Pulmonary artery endothelial cell (primary cell): Measurements from ENCODE around the gene ZGLP1. TPM values are rescaled to one million over a fixed set of nuclear protein-coding genes. Genes with fewer than 3 reads are reported as not detected.
"Not testable (repeated sequence)": the region's sequence is repeated elsewhere in the genome, so short reads cannot be mapped to it uniquely, and the experiment has no call there.

ENCODE experiments used
- DNase-seq: peaks from one replicate; pipeline ENCODE4 v3.0.0-alpha.2; 2011; ENCODE audit warnings: low read depth, low spot score
- total RNA-seq: library from RNA; depleted of rRNA; stranded (reverse); fragments of >200 nt; gene quantifications from 2 replicates; pipeline ENCODE4 v1.2.3, GENCODE V29; 2014

The ZGLP1 gene
- total RNA-seq, 1 donor from 2014 or later = 0.26 TPM

GRCh38 chr19:10295305-10295846 lies 14.2 kb downstream of the ZGLP1 start:
- DNase-seq = no peak

GRCh38 chr19:10294368-10294697 lies 15.3 kb downstream of the ZGLP1 start:
- no peak for DNase-seq

DNA sequence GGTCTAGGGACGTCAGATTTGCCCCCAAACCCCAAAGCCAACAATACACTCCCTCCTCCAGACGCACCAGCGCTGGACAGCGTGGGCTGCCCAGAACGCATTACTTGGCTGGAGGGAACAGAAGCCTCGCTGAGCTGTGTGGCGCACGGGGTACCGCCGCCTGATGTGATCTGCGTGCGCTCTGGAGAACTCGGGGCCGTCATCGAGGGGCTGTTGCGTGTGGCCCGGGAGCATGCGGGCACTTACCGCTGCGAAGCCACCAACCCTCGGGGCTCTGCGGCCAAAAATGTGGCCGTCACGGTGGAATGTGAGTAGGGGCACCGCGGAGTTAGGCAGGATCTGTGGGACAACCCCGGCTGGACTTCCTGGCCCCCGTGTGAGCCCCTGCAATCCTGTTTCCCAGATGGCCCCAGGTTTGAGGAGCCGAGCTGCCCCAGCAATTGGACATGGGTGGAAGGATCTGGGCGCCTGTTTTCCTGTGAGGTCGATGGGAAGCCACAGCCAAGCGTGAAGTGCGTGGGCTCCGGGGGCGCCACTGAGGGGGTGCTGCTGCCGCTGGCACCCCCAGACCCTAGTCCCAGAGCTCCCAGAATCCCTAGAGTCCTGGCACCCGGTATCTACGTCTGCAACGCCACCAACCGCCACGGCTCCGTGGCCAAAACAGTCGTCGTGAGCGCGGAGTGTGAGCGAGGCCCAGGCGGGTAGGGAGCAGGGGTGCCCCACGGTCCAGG lies 15.8 kb downstream of the ZGLP1 start:
- no peak for DNase-seq

GRCh38 chr19:10292789-10293636 lies 16.6 kb downstream of the ZGLP1 start:
- no peak for DNase-seq

DNA sequence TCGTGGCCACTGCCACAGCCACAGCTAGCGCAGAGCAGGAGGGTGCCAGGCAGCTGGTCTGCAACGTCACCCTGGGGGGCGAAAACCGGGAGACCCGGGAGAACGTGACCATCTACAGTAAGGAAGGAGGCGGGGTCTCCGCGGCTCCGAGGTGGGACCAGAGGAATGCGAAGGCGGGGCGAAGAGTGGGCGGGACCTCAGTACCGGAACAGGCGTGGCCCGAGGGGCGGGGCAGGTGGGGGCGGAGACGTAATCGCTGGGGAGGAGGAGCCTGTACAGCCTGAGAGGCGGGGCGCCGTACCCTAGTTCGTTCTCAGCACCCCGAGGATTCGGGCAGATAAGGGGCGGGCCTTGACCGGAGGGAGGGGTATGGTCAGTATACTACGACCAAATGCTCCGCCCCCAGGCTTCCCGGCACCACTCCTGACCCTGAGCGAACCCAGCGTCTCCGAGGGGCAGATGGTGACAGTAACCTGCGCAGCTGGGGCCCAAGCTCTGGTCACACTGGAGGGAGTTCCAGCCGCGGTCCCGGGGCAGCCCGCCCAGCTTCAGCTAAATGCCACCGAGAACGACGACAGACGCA lies 17.3 kb downstream of the ZGLP1 start:
- DNase-seq = no peak

DNA sequence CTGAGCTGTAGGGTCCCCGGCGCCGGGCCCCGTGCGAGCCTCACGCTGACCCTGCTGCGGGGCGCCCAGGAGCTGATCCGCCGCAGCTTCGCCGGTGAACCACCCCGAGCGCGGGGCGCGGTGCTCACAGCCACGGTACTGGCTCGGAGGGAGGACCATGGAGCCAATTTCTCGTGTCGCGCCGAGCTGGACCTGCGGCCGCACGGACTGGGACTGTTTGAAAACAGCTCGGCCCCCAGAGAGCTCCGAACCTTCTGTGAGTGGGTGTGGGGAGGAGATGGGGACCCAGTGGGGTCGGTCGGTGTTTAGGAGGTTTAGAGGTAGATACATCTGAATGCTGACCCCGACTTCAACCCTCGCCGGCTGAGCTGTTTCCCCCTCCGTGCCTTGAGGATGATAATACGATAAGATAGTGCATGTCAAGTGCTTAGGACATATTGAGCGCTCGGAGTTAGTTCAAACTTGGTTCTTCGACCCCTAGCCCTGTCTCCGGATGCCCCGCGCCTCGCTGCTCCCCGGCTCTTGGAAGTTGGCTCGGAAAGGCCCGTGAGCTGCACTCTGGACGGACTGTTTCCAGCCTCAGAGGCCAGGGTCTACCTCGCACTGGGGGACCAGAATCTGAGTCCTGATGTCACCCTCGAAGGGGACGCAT lies 17.9 kb downstream of the ZGLP1 start:
- DNase-seq = no peak

GRCh38 chr19:10290876-10291553 lies 18.6 kb downstream of the ZGLP1 start:
- no peak for DNase-seq

DNA sequence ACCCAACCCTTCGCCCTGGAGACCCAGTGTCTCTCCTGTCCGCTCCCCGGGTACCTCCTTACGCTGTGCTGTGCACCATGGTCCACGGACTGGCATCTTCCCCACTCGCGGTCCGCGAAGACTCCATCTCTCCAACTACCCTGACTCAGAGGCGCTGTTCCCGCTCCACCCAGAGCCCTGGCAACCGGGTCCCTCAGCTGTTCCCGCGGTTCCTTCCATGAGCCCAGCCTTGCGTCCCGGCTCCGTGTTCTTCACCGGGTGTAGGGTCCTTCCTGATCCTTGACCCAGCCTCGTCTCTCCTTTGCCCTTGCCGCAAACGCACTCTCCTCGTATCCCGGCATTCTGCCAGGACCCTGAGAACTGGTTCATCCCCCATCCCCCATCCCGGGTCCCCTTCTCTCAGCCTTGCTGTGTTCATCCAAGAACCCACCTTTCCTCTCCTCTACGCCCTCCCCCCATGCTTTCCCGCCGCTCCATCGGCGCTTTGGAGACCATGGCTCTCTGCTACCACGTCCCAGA lies 19.2 kb downstream of the ZGLP1 start:
- no peak for DNase-seq

DNA sequence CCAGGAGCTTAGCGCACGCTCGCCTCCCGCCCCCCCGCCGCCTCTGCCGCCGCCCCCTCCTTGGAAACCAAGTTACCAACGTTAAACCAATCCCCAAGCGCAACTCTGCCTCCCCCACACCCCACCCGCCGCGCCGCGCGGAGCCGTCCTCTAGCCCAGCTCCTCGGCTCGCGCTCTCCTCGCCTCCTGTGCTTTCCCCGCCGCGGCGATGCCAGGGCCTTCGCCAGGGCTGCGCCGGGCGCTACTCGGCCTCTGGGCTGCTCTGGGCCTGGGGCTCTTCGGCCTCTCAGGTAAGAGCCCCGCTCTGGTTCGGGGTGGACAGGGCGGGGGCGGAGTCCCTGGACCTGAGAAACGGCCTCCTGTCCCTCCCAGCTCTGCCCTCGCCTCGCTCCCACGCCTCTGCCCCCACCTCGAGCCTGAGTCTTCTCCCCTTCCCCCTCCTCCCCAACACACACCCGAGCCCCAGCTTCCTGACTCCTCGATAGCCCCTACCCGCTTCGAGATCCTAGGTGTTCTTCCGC lies 19.7 kb downstream of the ZGLP1 start, which contains the start of gene ICAM5:
Gene ICAM5, plus strand, starts transcription at position 117 of the 521 bp plus-strand sequence. Its CDS starts 92 bp downstream, at position 209.
- DNase-seq = no peak

GRCh38 chr19:10289167-10289835 lies 20.3 kb downstream of the ZGLP1 start:
- no peak for DNase-seq

GRCh38 chr19:10288662-10289166 lies 20.9 kb downstream of the ZGLP1 start:
- no peak for DNase-seq

- no peak for DNase-seq
Measured at GRCh38 chr19:10286803-10287737, 22.5 kb downstream of the ZGLP1 start, which contains the start of gene ICAM4. ICAM4 (plus strand) TSS chr19:10286955; CDS start chr19:10287013, 58 bp downstream.

- DNase-seq = no peak
Measured at GRCh38 chr19:10285393-10285792, 24.2 kb downstream of the ZGLP1 start.

DNA sequence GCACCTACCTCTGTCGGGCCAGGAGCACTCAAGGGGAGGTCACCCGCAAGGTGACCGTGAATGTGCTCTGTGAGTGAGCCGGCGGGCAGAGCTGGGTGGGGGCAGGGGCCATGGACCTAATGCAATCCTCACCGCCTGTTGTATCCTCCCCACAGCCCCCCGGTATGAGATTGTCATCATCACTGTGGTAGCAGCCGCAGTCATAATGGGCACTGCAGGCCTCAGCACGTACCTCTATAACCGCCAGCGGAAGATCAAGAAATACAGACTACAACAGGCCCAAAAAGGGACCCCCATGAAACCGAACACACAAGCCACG lies 24.7 kb downstream of the ZGLP1 start:
- DNase-seq = no peak

GRCh38 chr19:10284065-10284959 lies 25.3 kb downstream of the ZGLP1 start:
- no peak for DNase-seq

- no peak for DNase-seq
Measured at GRCh38 chr19:10283301-10284064, 26.1 kb downstream of the ZGLP1 start.

DNA sequence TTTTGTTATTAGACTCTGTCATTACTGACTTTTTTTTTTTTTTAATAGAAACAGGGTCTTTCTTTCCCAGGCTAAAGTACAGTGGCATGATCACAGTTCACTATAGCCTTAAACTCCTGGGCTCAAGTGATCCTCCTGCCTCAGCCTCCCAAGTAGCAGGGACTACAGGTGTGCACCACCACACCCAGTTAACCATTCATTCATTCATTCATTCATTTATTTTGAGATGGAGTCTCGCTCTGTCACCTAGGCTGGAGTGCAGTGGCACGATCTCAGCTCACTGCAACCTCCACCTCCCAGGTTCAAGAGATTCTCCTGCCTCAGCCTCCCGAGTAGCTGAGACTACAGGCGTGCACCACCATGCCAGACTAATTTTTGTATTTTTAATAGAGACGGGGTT lies 27.6 kb downstream of the ZGLP1 start:
- not testable (repeated sequence) for DNase-seq
